NT2/D1 (cell line): ENCODE results near the gene DIRAS1.

Experiments used
- DNase-seq: peaks from one replicate; pipeline ENCODE4 v3.0.0-alpha.2; 2011; ENCODE audit warnings: low read depth, low spot score
- H3K27me3 ChIP-seq: 2 replicates; pipeline ENCODE4 v1.6.0; 2011; ENCODE audit warnings: mild to moderate bottlenecking; ENCODE audit not compliant: insufficient read length, insufficient read depth
- H3K36me3 ChIP-seq: 2 replicates; pipeline ENCODE4 v1.6.1; 2011; ENCODE audit warnings: mild to moderate bottlenecking, low read length, mixed read lengths; ENCODE audit not compliant: insufficient read depth, insufficient read length
- H3K4me1 ChIP-seq: 2 replicates; pipeline ENCODE4 v1.5.1; 2011; ENCODE audit not compliant: insufficient read depth, insufficient read length
- H3K4me3 ChIP-seq: 2 replicates; pipeline ENCODE4 v1.5.1; 2011; ENCODE audit warnings: low read depth; ENCODE audit not compliant: insufficient read length
- H3K9ac ChIP-seq: 2 replicates; pipeline ENCODE4 v1.6.0; 2011; ENCODE audit warnings: low read depth; ENCODE audit not compliant: insufficient read length
- H3K9me3 ChIP-seq: 2 replicates; pipeline ENCODE4 v1.5.1; 2011; ENCODE audit warnings: mild to moderate bottlenecking, low read length; ENCODE audit not compliant: insufficient read depth
- SUZ12 ChIP-seq: IDR thresholded peaks from 2 replicates; pipeline ENCODE4 v1.6.1; 2011; ENCODE audit not compliant: insufficient read length, insufficient read depth; ENCODE audit errors: extremely low read depth
- YY1 ChIP-seq: IDR thresholded peaks from 2 replicates; pipeline ENCODE4 v1.6.1; 2011; ENCODE audit not compliant: insufficient read length, insufficient read depth
- ZNF274 ChIP-seq: IDR thresholded peaks from 2 replicates; pipeline ENCODE4 v1.6.1; 2011; ENCODE audit warnings: mild to moderate bottlenecking, low read depth, low read length

Gene DIRAS1

GRCh38 chr19:2765376-2765775 is 44.2 kb upstream of the DIRAS1 start:
- Histone ChIP-seq H3K9ac (no peak overlapping the region), H3K4me1 (peaks cover 20% of the 10 kb centered on the region), H3K27me3 (no peaks in the 10 kb centered on the region), H3K4me3 (no peak overlapping the region), H3K36me3 (peaks cover 95% of the 10 kb centered on the region), H3K9me3 (no peaks in the 10 kb centered on the region)
- no peak for TF ChIP-seq ZNF274
- no peak for TF ChIP-seq YY1
- TF ChIP-seq SUZ12: no peak
- no peak for DNase-seq

GRCh38 chr19:2764945-2765344 is 43.8 kb upstream of the DIRAS1 start:
- H3K9me3 ChIP-seq: no peaks in the 10 kb centered on the region
- DNase-seq: no peak
- H3K36me3 ChIP-seq: peaks cover 93% of the 10 kb centered on the region
- no peak for TF ChIP-seq YY1
- no peak for TF ChIP-seq ZNF274
- no peak for TF ChIP-seq SUZ12
- peaks cover 18% of the 10 kb centered on the region for H3K4me1 ChIP-seq
- no peaks in the 10 kb centered on the region for H3K27me3 ChIP-seq
- no peak overlapping the region for H3K9ac ChIP-seq
- no peak overlapping the region for H3K4me3 ChIP-seq

GRCh38 chr19:2763687-2764086 is 42.5 kb upstream of the DIRAS1 start:
- DNase-seq: no peak
- Histone ChIP-seq H3K9me3 (no peaks in the 10 kb centered on the region), H3K36me3 (peaks cover 95% of the 10 kb centered on the region), H3K9ac (no peak overlapping the region), H3K27me3 (no peaks in the 10 kb centered on the region), H3K4me1 (peaks cover 17% of the 10 kb centered on the region), H3K4me3 (no peak overlapping the region)
- TF ChIP-seq YY1 (no peak), ZNF274 (no peak), SUZ12 (no peak)

GRCh38 chr19:2762783-2763496 is 41.8 kb upstream of the DIRAS1 start:
- peaks cover 15% of the 10 kb centered on the region for H3K4me1 ChIP-seq
- H3K9ac ChIP-seq: no peak overlapping the region
- no peaks in the 10 kb centered on the region for H3K27me3 ChIP-seq
- H3K36me3 ChIP-seq: peaks cover 93% of the 10 kb centered on the region
- TF ChIP-seq ZNF274 (no peak), YY1 (no peak), SUZ12 (no peak)
- no peaks in the 10 kb centered on the region for H3K9me3 ChIP-seq
- no peak for DNase-seq
- no peak overlapping the region for H3K4me3 ChIP-seq

- H3K36me3 ChIP-seq: peaks cover 93% of the 10 kb centered on the region
- H3K4me1 ChIP-seq: peaks cover 21% of the 10 kb centered on the region
Observed at GRCh38 chr19:2761876-2762782, 41.0 kb upstream of the DIRAS1 start.

GRCh38 chr19:2761309-2761677 is 40.1 kb upstream of the DIRAS1 start:
- TF ChIP-seq SUZ12 (no peak), YY1 (no peak), ZNF274 (no peak)
- H3K36me3 ChIP-seq: peaks cover 94% of the 10 kb centered on the region

More at GRCh38 chr19:2761876-2762782, 41.0 kb upstream of the DIRAS1 start:
- no peak overlapping the region for H3K4me3 ChIP-seq
- no peak for TF ChIP-seq SUZ12
- no peak for TF ChIP-seq YY1
- no peak for TF ChIP-seq ZNF274
- peak overlapping the region; percentile 21 for H3K9ac ChIP-seq
- H3K27me3 ChIP-seq: no peaks in the 10 kb centered on the region
- H3K9me3 ChIP-seq: no peaks in the 10 kb centered on the region
- no peak for DNase-seq

GRCh38 chr19:2759965-2760364 is 38.8 kb upstream of the DIRAS1 start:
- no peak overlapping the region for H3K4me3 ChIP-seq
- no peak for DNase-seq
- TF ChIP-seq SUZ12 (no peak), ZNF274 (no peak), YY1 (no peak)
- H3K4me1 ChIP-seq: peaks cover 22% of the 10 kb centered on the region
- no peaks in the 10 kb centered on the region for H3K27me3 ChIP-seq
- H3K36me3 ChIP-seq: peaks cover 94% of the 10 kb centered on the region
- no peaks in the 10 kb centered on the region for H3K9me3 ChIP-seq
- no peak overlapping the region for H3K9ac ChIP-seq

More at GRCh38 chr19:2761309-2761677, 40.1 kb upstream of the DIRAS1 start:
- Histone ChIP-seq H3K4me1 (peaks cover 22% of the 10 kb centered on the region), H3K9ac (no peak overlapping the region), H3K4me3 (no peak overlapping the region), H3K9me3 (no peaks in the 10 kb centered on the region), H3K27me3 (no peaks in the 10 kb centered on the region)
- DNase-seq: no peak
